ENCODE measurements around the gene SOST.
A peak's percentile ranks its signal among the peaks of the same experiment; 100 is the strongest.

The SOST gene

GRCh38 chr17:43768943-43769342 is 10.4 kb upstream of the SOST start:
- no peaks in the 10 kb centered on the region for H3K4me1 Mint-ChIP-seq (ENCODE audit: low read depth)
- H3K9me3 Mint-ChIP-seq = no peaks in the 10 kb centered on the region
- no peak overlapping the region for H3K4me3 Mint-ChIP-seq
- no peaks in the 10 kb centered on the region for H3K36me3 Mint-ChIP-seq (ENCODE audit: low read depth)
- no peak for DNase-seq (ENCODE audit: low spot score)
- H3K27ac Mint-ChIP-seq = no peak overlapping the region
- no peaks in the 10 kb centered on the region for H3K27me3 Mint-ChIP-seq (ENCODE audit: low read depth)

- no peak overlapping the region for H3K27ac Mint-ChIP-seq
- H3K9me3 Mint-ChIP-seq = no peaks in the 10 kb centered on the region
- H3K27me3 Mint-ChIP-seq (ENCODE audit: low read depth) = no peaks in the 10 kb centered on the region
These were observed 9.8 kb upstream of the SOST start for GRCh38 chr17:43768382-43768781.

GRCh38 chr17:43767713-43768059 is 9.1 kb upstream of the SOST start:
- Mint-ChIP-seq H3K36me3 (ENCODE audit: low read depth) (no peaks in the 10 kb centered on the region), H3K4me1 (ENCODE audit: low read depth) (no peaks in the 10 kb centered on the region), H3K4me3 (no peak overlapping the region), H3K27me3 (ENCODE audit: low read depth) (no peaks in the 10 kb centered on the region), H3K27ac (no peak overlapping the region), H3K9me3 (no peaks in the 10 kb centered on the region)
- no peak for DNase-seq (ENCODE audit: low spot score)

More at GRCh38 chr17:43768382-43768781, 9.8 kb upstream of the SOST start:
- DNase-seq (ENCODE audit: low spot score) = no peak
- Mint-ChIP-seq H3K4me3 (no peak overlapping the region), H3K4me1 (ENCODE audit: low read depth) (no peaks in the 10 kb centered on the region), H3K36me3 (ENCODE audit: low read depth) (no peaks in the 10 kb centered on the region)

GRCh38 chr17:43767053-43767712 is 8.6 kb upstream of the SOST start:
- H3K27ac Mint-ChIP-seq = no peak overlapping the region
- no peak for DNase-seq (ENCODE audit: low spot score)
- H3K36me3 Mint-ChIP-seq (ENCODE audit: low read depth) = no peaks in the 10 kb centered on the region
- no peaks in the 10 kb centered on the region for H3K4me1 Mint-ChIP-seq (ENCODE audit: low read depth)
- no peaks in the 10 kb centered on the region for H3K9me3 Mint-ChIP-seq
- no peaks in the 10 kb centered on the region for H3K27me3 Mint-ChIP-seq (ENCODE audit: low read depth)
- H3K4me3 Mint-ChIP-seq = no peak overlapping the region

GRCh38 chr17:43766413-43767052 is 7.9 kb upstream of the SOST start:
- Mint-ChIP-seq H3K9me3 (no peaks in the 10 kb centered on the region), H3K27me3 (ENCODE audit: low read depth) (no peaks in the 10 kb centered on the region), H3K27ac (no peak overlapping the region), H3K4me1 (ENCODE audit: low read depth) (no peaks in the 10 kb centered on the region), H3K4me3 (no peak overlapping the region), H3K36me3 (ENCODE audit: low read depth) (no peaks in the 10 kb centered on the region)
- no peak for DNase-seq (ENCODE audit: low spot score)

- H3K9me3 Mint-ChIP-seq = no peaks in the 10 kb centered on the region
- peaks cover 3% of the 10 kb centered on the region for H3K4me1 Mint-ChIP-seq (ENCODE audit: low read depth)
- H3K36me3 Mint-ChIP-seq (ENCODE audit: low read depth) = no peaks in the 10 kb centered on the region
- peak; percentile 77 for DNase-seq (ENCODE audit: low spot score)
- H3K27ac Mint-ChIP-seq = no peak overlapping the region
- H3K27me3 Mint-ChIP-seq (ENCODE audit: low read depth) = peaks cover 18% of the 10 kb centered on the region
- no peak overlapping the region for H3K4me3 Mint-ChIP-seq
These were observed 1.8 kb upstream of the SOST start for GRCh38 chr17:43760254-43760852.

GRCh38 chr17:43759836-43760235 is 1.2 kb upstream of the SOST start:
- Mint-ChIP-seq H3K27ac (no peak overlapping the region), H3K4me1 (ENCODE audit: low read depth) (peaks cover 3% of the 10 kb centered on the region), H3K36me3 (ENCODE audit: low read depth) (no peaks in the 10 kb centered on the region), H3K27me3 (ENCODE audit: low read depth) (peaks cover 18% of the 10 kb centered on the region), H3K9me3 (no peaks in the 10 kb centered on the region), H3K4me3 (no peak overlapping the region)
- DNase-seq (ENCODE audit: low spot score) = no peak

GRCh38 chr17:43758086-43758485 is 505 bp downstream of the SOST start:
- no peak for DNase-seq (ENCODE audit: low spot score)
- peaks cover 7% of the 10 kb centered on the region for H3K4me1 Mint-ChIP-seq (ENCODE audit: low read depth)
- no peaks in the 10 kb centered on the region for H3K9me3 Mint-ChIP-seq
- H3K36me3 Mint-ChIP-seq (ENCODE audit: low read depth) = no peaks in the 10 kb centered on the region
- H3K4me3 Mint-ChIP-seq = no peak overlapping the region
- H3K27me3 Mint-ChIP-seq (ENCODE audit: low read depth) = peaks cover 32% of the 10 kb centered on the region
- no peak overlapping the region for H3K27ac Mint-ChIP-seq

- Mint-ChIP-seq H3K9me3 (no peaks in the 10 kb centered on the region), H3K27ac (no peak overlapping the region), H3K36me3 (ENCODE audit: low read depth) (no peaks in the 10 kb centered on the region), H3K27me3 (ENCODE audit: low read depth) (peaks cover 35% of the 10 kb centered on the region), H3K4me3 (no peak overlapping the region), H3K4me1 (ENCODE audit: low read depth) (peaks cover 7% of the 10 kb centered on the region)
- DNase-seq (ENCODE audit: low spot score) = no peak
These were observed 1.4 kb downstream of the SOST start for GRCh38 chr17:43757171-43757660.

GRCh38 chr17:43756201-43756600 is 2.4 kb downstream of the SOST start:
- no peaks in the 10 kb centered on the region for H3K9me3 Mint-ChIP-seq
- no peak overlapping the region for H3K27ac Mint-ChIP-seq
- DNase-seq (ENCODE audit: low spot score) = no peak
- no peaks in the 10 kb centered on the region for H3K36me3 Mint-ChIP-seq (ENCODE audit: low read depth)
- H3K27me3 Mint-ChIP-seq (ENCODE audit: low read depth) = peaks cover 41% of the 10 kb centered on the region
- peaks cover 7% of the 10 kb centered on the region for H3K4me1 Mint-ChIP-seq (ENCODE audit: low read depth)
- no peak overlapping the region for H3K4me3 Mint-ChIP-seq

GRCh38 chr17:43755389-43755875 is 3.2 kb downstream of the SOST start:
- peaks cover 42% of the 10 kb centered on the region for H3K27me3 Mint-ChIP-seq (ENCODE audit: low read depth)
- peak; percentile 20 for DNase-seq (ENCODE audit: low spot score)
- peaks cover 7% of the 10 kb centered on the region for H3K4me1 Mint-ChIP-seq (ENCODE audit: low read depth)
- H3K4me3 Mint-ChIP-seq = no peak overlapping the region
- H3K27ac Mint-ChIP-seq = no peak overlapping the region
- H3K36me3 Mint-ChIP-seq (ENCODE audit: low read depth) = no peaks in the 10 kb centered on the region
- no peaks in the 10 kb centered on the region for H3K9me3 Mint-ChIP-seq

- Mint-ChIP-seq H3K27ac (no peak overlapping the region), H3K36me3 (ENCODE audit: low read depth) (no peaks in the 10 kb centered on the region), H3K4me3 (no peak overlapping the region), H3K9me3 (no peaks in the 10 kb centered on the region), H3K4me1 (ENCODE audit: low read depth) (peaks cover 7% of the 10 kb centered on the region), H3K27me3 (ENCODE audit: low read depth) (peaks cover 43% of the 10 kb centered on the region)
- DNase-seq (ENCODE audit: low spot score) = no peak
These were observed 3.6 kb downstream of the SOST start for GRCh38 chr17:43754947-43755346.

GRCh38 chr17:43753493-43754129 is 5.0 kb downstream of the SOST start:
- peaks cover 45% of the 10 kb centered on the region for H3K27me3 Mint-ChIP-seq (ENCODE audit: low read depth)

GRCh38 chr17:43750153-43750552 is 8.4 kb downstream of the SOST start:
- Mint-ChIP-seq H3K4me3 (no peak overlapping the region), H3K9me3 (no peaks in the 10 kb centered on the region), H3K36me3 (ENCODE audit: low read depth) (no peaks in the 10 kb centered on the region), H3K4me1 (ENCODE audit: low read depth) (peaks cover 10% of the 10 kb centered on the region), H3K27me3 (ENCODE audit: low read depth) (peaks cover 43% of the 10 kb centered on the region), H3K27ac (no peak overlapping the region)
- DNase-seq (ENCODE audit: low spot score) = no peak

More at GRCh38 chr17:43753493-43754129, 5.0 kb downstream of the SOST start:
- Mint-ChIP-seq H3K9me3 (no peaks in the 10 kb centered on the region), H3K27ac (no peak overlapping the region), H3K4me1 (ENCODE audit: low read depth) (peaks cover 12% of the 10 kb centered on the region), H3K36me3 (ENCODE audit: low read depth) (no peaks in the 10 kb centered on the region), H3K4me3 (no peak overlapping the region)
- DNase-seq (ENCODE audit: low spot score) = no peak
